GM12878 (cell line): ENCODE data around the gene CTDSP1. TPM values are rescaled to one million over a fixed set of nuclear protein-coding genes. Genes with fewer than 3 reads are reported as not detected.

Experiments used
- microRNA counts: library from miRNA; unstranded; fragments of <30 nt; microRNA quantifications from one replicate; lab custom pipeline; 2016
- microRNA-seq: library from miRNA; unstranded; fragments of <30 nt; microRNA quantifications from one replicate; pipeline ENCODE4, GENCODE V29; 2018
- polyA plus RNA-seq, 11 experiments: library from polyadenylated mRNA; depleted of rRNA in 4 of 11; unstranded in 6 of 11; stranded (reverse) in 5 of 11; fragments of >200 nt; fragmentation: Nextera tagmentation in 4 of 11; fragmentation: Illumina TruSeq in 1 of 11; extraction: Ambion mirVana in 4 of 11; extraction: Trizol in 1 of 11; gene quantifications; 1 replicate in 1 of 11; 2 replicates in 10 of 11; pipeline versions ENCODE4 v1.2.1 to v1.2.3, GENCODE V29; 2011 to 2016; ENCODE audit warnings: inconsistent platforms in 2 of 11, missing spikeins in 2 of 11, low read depth in 1 of 11
- small RNA-seq: library from RNA; depleted of rRNA; stranded (forward); fragments of <200 nt; gene quantifications from one replicate; pipeline ENCODE3, GENCODE V24; 2014
- total RNA-seq, 4 experiments: library from RNA; depleted of rRNA in 3 of 4; stranded (reverse); fragments of >200 nt in 3 of 4; fragmentation: Illumina TruSeq in 1 of 4; extraction: Trizol in 1 of 4; gene quantifications; 2 replicates each; pipeline versions ENCODE4 v1.2.1 to v1.2.3, GENCODE V29; 2013 to 2021

The CTDSP1 gene
- total and polyA plus RNA-seq, 10 of the 15 experiments (the other 5 are each of a cell fraction or from before 2014, with no cell fraction given): 3.0 to 75.9 (median 34.4) TPM

MicroRNAs within 50 kb of the gene (microRNA counts, 767-probe panel; counts per million panel counts)
- 3,567 counts per million, percentile 93 among the panel's probes with 10 or more counts for microRNA hsa-miR-26b-5p (lab: Ali Mortazavi, UCI)

Small RNA genes within 50 kb of the gene (microRNA-seq; reads per million reads assigned to microRNA genes)
- gene MIR26B: 91,692 reads per million, percentile 99 among the genes with 10 or more reads in this experiment

Small RNA genes within 50 kb of the gene (small RNA-seq; reads per million reads assigned to genes)
- 1,222 reads per million, percentile 100 among the genes with 10 or more reads in this experiment for gene MIR26B

Other genes starting within 250 kb of the CTDSP1 start
Only the 7 nearest of the 12 such genes appear.
- 0.17 TPM in 1 of 2 replicates, not detected in the other for gene GPBAR1, start 138.9 kb upstream of the CTDSP1 start, total RNA-seq (2014; rRNA removed)
- gene GPBAR1, start 138.9 kb upstream of the CTDSP1 start, total RNA-seq (2014; rRNA removed; fragmentation: Illumina TruSeq; extraction: Trizol): 0.09 TPM in 2 replicates
- 0.13 and 0.36 TPM in 2 replicates for gene GPBAR1, start 138.9 kb upstream of the CTDSP1 start, total RNA-seq (2021)
- gene GPBAR1, start 138.9 kb upstream of the CTDSP1 start, polyA plus RNA-seq (2011; rRNA removed): 0.03 TPM in 1 of 2 replicates, not detected in the other
- gene GPBAR1, start 138.9 kb upstream of the CTDSP1 start, polyA plus RNA-seq (2014; fragmentation: Illumina TruSeq; extraction: Trizol): 0.07 and 0.10 TPM in 2 replicates
- not detected for gene GPBAR1, start 138.9 kb upstream of the CTDSP1 start, polyA plus RNA-seq (2014; fragmentation: Nextera tagmentation; extraction: Ambion mirVana)
- 0.22 and 0.24 TPM in 2 replicates for gene GPBAR1, start 138.9 kb upstream of the CTDSP1 start, polyA plus RNA-seq (2014; rRNA removed)
- gene GPBAR1, start 138.9 kb upstream of the CTDSP1 start, polyA plus RNA-seq (2016; fragmentation: Nextera tagmentation; extraction: Ambion mirVana): under 1 TPM in 1 of 2 experiments, not detected in 1; 0.11 TPM
- 97.1 and 114 TPM in 2 replicates for gene AAMP, start 129.7 kb upstream of the CTDSP1 start, total RNA-seq (2014; rRNA removed)
- 70.6 and 71.7 TPM in 2 replicates for gene AAMP, start 129.7 kb upstream of the CTDSP1 start, total RNA-seq (2014; rRNA removed; fragmentation: Illumina TruSeq; extraction: Trizol)
- 64.8 and 66.3 TPM in 2 replicates for gene AAMP, start 129.7 kb upstream of the CTDSP1 start, total RNA-seq (2021)
- 33.2 and 50.7 TPM in 2 replicates for gene AAMP, start 129.7 kb upstream of the CTDSP1 start, polyA plus RNA-seq (2011; rRNA removed)
- gene AAMP, start 129.7 kb upstream of the CTDSP1 start, polyA plus RNA-seq (2014; fragmentation: Illumina TruSeq; extraction: Trizol): 49.8 and 93.1 TPM in 2 replicates
- 1 to 10 TPM; 4.4 to 5.5 TPM for gene AAMP, start 129.7 kb upstream of the CTDSP1 start, polyA plus RNA-seq (2014; fragmentation: Nextera tagmentation; extraction: Ambion mirVana)
- gene AAMP, start 129.7 kb upstream of the CTDSP1 start, polyA plus RNA-seq (2014; rRNA removed): 95.4 and 104 TPM in 2 replicates
- gene AAMP, start 129.7 kb upstream of the CTDSP1 start, polyA plus RNA-seq (2016; fragmentation: Nextera tagmentation; extraction: Ambion mirVana): 100 to 1,000 TPM; 118 to 140 TPM
- gene PNKD, start 129.3 kb upstream of the CTDSP1 start, total RNA-seq (2014; rRNA removed): 41.9 and 42.3 TPM in 2 replicates
- gene PNKD, start 129.3 kb upstream of the CTDSP1 start, total RNA-seq (2014; rRNA removed; fragmentation: Illumina TruSeq; extraction: Trizol): 27.2 and 28.5 TPM in 2 replicates
- 42.0 and 45.1 TPM in 2 replicates for gene PNKD, start 129.3 kb upstream of the CTDSP1 start, total RNA-seq (2021)
- gene PNKD, start 129.3 kb upstream of the CTDSP1 start, polyA plus RNA-seq (2011; rRNA removed): 26.3 and 54.9 TPM in 2 replicates
- 15.8 and 41.6 TPM in 2 replicates for gene PNKD, start 129.3 kb upstream of the CTDSP1 start, polyA plus RNA-seq (2014; fragmentation: Illumina TruSeq; extraction: Trizol)
- gene PNKD, start 129.3 kb upstream of the CTDSP1 start, polyA plus RNA-seq (2014; fragmentation: Nextera tagmentation; extraction: Ambion mirVana): 100 to 1,000 TPM in 1 of 2 experiments, 10 to 100 TPM in 1; 72.6 to 104 TPM
- gene PNKD, start 129.3 kb upstream of the CTDSP1 start, polyA plus RNA-seq (2014; rRNA removed): 67.7 and 72.6 TPM in 2 replicates
- 100 to 1,000 TPM in 1 of 2 experiments, 10 to 100 TPM in 1; 90.9 to 106 TPM for gene PNKD, start 129.3 kb upstream of the CTDSP1 start, polyA plus RNA-seq (2016; fragmentation: Nextera tagmentation; extraction: Ambion mirVana)
- gene TMBIM1, start 107.4 kb upstream of the CTDSP1 start, total RNA-seq (2014; rRNA removed): 35.6 and 40.0 TPM in 2 replicates
- 16.8 and 17.0 TPM in 2 replicates for gene TMBIM1, start 107.4 kb upstream of the CTDSP1 start, total RNA-seq (2014; rRNA removed; fragmentation: Illumina TruSeq; extraction: Trizol)
- gene TMBIM1, start 107.4 kb upstream of the CTDSP1 start, total RNA-seq (2021): 26.9 and 34.6 TPM in 2 replicates
- gene TMBIM1, start 107.4 kb upstream of the CTDSP1 start, polyA plus RNA-seq (2011; rRNA removed): 23.5 and 38.3 TPM in 2 replicates
- gene TMBIM1, start 107.4 kb upstream of the CTDSP1 start, polyA plus RNA-seq (2014; fragmentation: Illumina TruSeq; extraction: Trizol): 26.5 and 27.0 TPM in 2 replicates
- gene TMBIM1, start 107.4 kb upstream of the CTDSP1 start, polyA plus RNA-seq (2014; fragmentation: Nextera tagmentation; extraction: Ambion mirVana): 10 to 100 TPM in 1 of 2 experiments, 1 to 10 TPM in 1; 6.1 to 11.7 TPM
- 15.7 and 23.3 TPM in 2 replicates for gene TMBIM1, start 107.4 kb upstream of the CTDSP1 start, polyA plus RNA-seq (2014; rRNA removed)
- 10 to 100 TPM; 25.4 to 30.6 TPM for gene TMBIM1, start 107.4 kb upstream of the CTDSP1 start, polyA plus RNA-seq (2016; fragmentation: Nextera tagmentation; extraction: Ambion mirVana)
- gene CATIP, start 43.0 kb upstream of the CTDSP1 start, total RNA-seq (2014; rRNA removed): not detected in 2 replicates
- gene CATIP, start 43.0 kb upstream of the CTDSP1 start, total RNA-seq (2014; rRNA removed; fragmentation: Illumina TruSeq; extraction: Trizol): not detected in 2 replicates
- gene CATIP, start 43.0 kb upstream of the CTDSP1 start, total RNA-seq (2021): not detected in 2 replicates
- gene CATIP, start 43.0 kb upstream of the CTDSP1 start, polyA plus RNA-seq (2011; rRNA removed): not detected in 2 replicates
- not detected in 2 replicates for gene CATIP, start 43.0 kb upstream of the CTDSP1 start, polyA plus RNA-seq (2014; fragmentation: Illumina TruSeq; extraction: Trizol)
- gene CATIP, start 43.0 kb upstream of the CTDSP1 start, polyA plus RNA-seq (2014; fragmentation: Nextera tagmentation; extraction: Ambion mirVana): under 1 TPM; 0.04 to 0.05 TPM
- not detected in 2 replicates for gene CATIP, start 43.0 kb upstream of the CTDSP1 start, polyA plus RNA-seq (2014; rRNA removed)
- gene CATIP, start 43.0 kb upstream of the CTDSP1 start, polyA plus RNA-seq (2016; fragmentation: Nextera tagmentation; extraction: Ambion mirVana): under 1 TPM in 1 of 2 experiments, not detected in 1; 0.11 TPM
- 0.11 and 0.28 TPM in 2 replicates for gene SLC11A1, start 17.6 kb upstream of the CTDSP1 start, total RNA-seq (2014; rRNA removed)
- 0.05 and 0.13 TPM in 2 replicates for gene SLC11A1, start 17.6 kb upstream of the CTDSP1 start, total RNA-seq (2014; rRNA removed; fragmentation: Illumina TruSeq; extraction: Trizol)
- gene SLC11A1, start 17.6 kb upstream of the CTDSP1 start, total RNA-seq (2021): 0.38 and 0.56 TPM in 2 replicates
- gene SLC11A1, start 17.6 kb upstream of the CTDSP1 start, polyA plus RNA-seq (2011; rRNA removed): 0.06 and 0.11 TPM in 2 replicates
- gene SLC11A1, start 17.6 kb upstream of the CTDSP1 start, polyA plus RNA-seq (2014; fragmentation: Illumina TruSeq; extraction: Trizol): 0.04 TPM in 1 of 2 replicates, not detected in the other
- gene SLC11A1, start 17.6 kb upstream of the CTDSP1 start, polyA plus RNA-seq (2014; fragmentation: Nextera tagmentation; extraction: Ambion mirVana): under 1 TPM; 0.03 to 0.07 TPM
- 0.09 and 0.22 TPM in 2 replicates for gene SLC11A1, start 17.6 kb upstream of the CTDSP1 start, polyA plus RNA-seq (2014; rRNA removed)
- under 1 TPM; 0.15 to 0.18 TPM for gene SLC11A1, start 17.6 kb upstream of the CTDSP1 start, polyA plus RNA-seq (2016; fragmentation: Nextera tagmentation; extraction: Ambion mirVana)
- gene VIL1, start 19.3 kb downstream of the CTDSP1 start, total RNA-seq (2014; rRNA removed): 0.16 and 0.34 TPM in 2 replicates
- gene VIL1, start 19.3 kb downstream of the CTDSP1 start, total RNA-seq (2014; rRNA removed; fragmentation: Illumina TruSeq; extraction: Trizol): 0.05 and 0.09 TPM in 2 replicates
- gene VIL1, start 19.3 kb downstream of the CTDSP1 start, total RNA-seq (2021): 0.13 and 0.62 TPM in 2 replicates
- 0.61 and 1.9 TPM in 2 replicates for gene VIL1, start 19.3 kb downstream of the CTDSP1 start, polyA plus RNA-seq (2011; rRNA removed)
- gene VIL1, start 19.3 kb downstream of the CTDSP1 start, polyA plus RNA-seq (2014; fragmentation: Illumina TruSeq; extraction: Trizol): 0.07 TPM in 1 of 2 replicates, not detected in the other
- 1 to 10 TPM in 1 of 2 experiments, under 1 TPM in 1; 0.66 to 1.1 TPM for gene VIL1, start 19.3 kb downstream of the CTDSP1 start, polyA plus RNA-seq (2014; fragmentation: Nextera tagmentation; extraction: Ambion mirVana)
- 0.03 TPM in 2 replicates for gene VIL1, start 19.3 kb downstream of the CTDSP1 start, polyA plus RNA-seq (2014; rRNA removed)
- under 1 TPM; 0.12 to 0.33 TPM for gene VIL1, start 19.3 kb downstream of the CTDSP1 start, polyA plus RNA-seq (2016; fragmentation: Nextera tagmentation; extraction: Ambion mirVana)